Measurements from ENCODE around the gene VPS4B.

DNA sequence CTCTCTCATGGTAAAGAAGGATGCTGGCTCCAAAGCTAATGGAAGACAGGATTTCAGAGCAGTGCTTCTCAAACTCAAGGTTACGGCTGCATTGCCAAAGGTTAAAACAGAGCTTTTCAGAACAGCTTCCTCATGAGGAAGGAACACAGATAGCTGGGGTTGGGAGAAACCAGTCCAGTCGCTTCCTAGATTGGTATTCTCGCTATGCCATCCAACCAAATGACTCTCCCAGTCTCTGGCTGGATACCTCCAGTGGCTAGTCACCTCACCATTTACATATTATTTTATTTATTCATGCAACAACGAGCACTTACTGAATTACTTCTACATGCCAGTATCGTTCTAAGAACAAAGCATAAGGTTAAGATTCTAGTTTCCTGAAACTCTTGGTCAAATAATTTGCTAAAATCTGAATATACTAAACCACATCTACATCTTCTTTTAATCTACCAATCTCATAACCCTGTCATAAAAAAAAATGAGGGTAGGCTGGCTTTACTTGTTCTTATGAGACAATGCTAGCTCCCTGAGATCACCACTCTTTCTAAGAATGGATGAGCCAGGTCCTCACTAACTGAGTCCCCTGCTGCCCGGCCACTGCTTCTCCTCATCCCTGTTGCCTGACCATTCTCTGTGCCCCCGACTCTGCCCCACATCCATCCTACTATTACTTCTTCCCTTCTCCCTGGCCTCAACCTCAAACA, 75.6 kb downstream of the VPS4B start:
- TF ChIP-seq, protein P1, sequence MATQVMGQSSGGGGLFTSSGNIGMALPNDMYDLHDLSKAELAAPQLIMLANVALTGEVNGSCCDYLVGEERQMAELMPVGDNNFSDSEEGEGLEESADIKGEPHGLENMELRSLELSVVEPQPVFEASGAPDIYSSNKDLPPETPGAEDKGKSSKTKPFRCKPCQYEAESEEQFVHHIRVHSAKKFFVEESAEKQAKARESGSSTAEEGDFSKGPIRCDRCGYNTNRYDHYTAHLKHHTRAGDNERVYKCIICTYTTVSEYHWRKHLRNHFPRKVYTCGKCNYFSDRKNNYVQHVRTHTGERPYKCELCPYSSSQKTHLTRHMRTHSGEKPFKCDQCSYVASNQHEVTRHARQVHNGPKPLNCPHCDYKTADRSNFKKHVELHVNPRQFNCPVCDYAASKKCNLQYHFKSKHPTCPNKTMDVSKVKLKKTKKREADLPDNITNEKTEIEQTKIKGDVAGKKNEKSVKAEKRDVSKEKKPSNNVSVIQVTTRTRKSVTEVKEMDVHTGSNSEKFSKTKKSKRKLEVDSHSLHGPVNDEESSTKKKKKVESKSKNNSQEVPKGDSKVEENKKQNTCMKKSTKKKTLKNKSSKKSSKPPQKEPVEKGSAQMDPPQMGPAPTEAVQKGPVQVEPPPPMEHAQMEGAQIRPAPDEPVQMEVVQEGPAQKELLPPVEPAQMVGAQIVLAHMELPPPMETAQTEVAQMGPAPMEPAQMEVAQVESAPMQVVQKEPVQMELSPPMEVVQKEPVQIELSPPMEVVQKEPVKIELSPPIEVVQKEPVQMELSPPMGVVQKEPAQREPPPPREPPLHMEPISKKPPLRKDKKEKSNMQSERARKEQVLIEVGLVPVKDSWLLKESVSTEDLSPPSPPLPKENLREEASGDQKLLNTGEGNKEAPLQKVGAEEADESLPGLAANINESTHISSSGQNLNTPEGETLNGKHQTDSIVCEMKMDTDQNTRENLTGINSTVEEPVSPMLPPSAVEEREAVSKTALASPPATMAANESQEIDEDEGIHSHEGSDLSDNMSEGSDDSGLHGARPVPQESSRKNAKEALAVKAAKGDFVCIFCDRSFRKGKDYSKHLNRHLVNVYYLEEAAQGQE (IDR thresholded peaks at IDR 0.05; ENCODE audit: insufficient replicate concordance, low read depth), result no peak
- TF ChIP-seq POLR2AphosphoS5 (IDR thresholded peaks at IDR 0.05; ENCODE audit: low read depth), result no peak
- TF ChIP-seq, protein P2, sequence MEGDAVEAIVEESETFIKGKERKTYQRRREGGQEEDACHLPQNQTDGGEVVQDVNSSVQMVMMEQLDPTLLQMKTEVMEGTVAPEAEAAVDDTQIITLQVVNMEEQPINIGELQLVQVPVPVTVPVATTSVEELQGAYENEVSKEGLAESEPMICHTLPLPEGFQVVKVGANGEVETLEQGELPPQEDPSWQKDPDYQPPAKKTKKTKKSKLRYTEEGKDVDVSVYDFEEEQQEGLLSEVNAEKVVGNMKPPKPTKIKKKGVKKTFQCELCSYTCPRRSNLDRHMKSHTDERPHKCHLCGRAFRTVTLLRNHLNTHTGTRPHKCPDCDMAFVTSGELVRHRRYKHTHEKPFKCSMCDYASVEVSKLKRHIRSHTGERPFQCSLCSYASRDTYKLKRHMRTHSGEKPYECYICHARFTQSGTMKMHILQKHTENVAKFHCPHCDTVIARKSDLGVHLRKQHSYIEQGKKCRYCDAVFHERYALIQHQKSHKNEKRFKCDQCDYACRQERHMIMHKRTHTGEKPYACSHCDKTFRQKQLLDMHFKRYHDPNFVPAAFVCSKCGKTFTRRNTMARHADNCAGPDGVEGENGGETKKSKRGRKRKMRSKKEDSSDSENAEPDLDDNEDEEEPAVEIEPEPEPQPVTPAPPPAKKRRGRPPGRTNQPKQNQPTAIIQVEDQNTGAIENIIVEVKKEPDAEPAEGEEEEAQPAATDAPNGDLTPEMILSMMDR (IDR thresholded peaks at IDR 0.05; ENCODE audit: insufficient read depth, low read length), result no peak
- no peak for TF ChIP-seq SPI1 (IDR thresholded peaks at IDR 0.05; ENCODE audit: borderline replicate concordance, low read depth)
- TF ChIP-seq GABPA (IDR thresholded peaks at IDR 0.05; ENCODE audit: low read depth), result no peak
